Loucy (cell line): ENCODE measurements around the gene L1CAM.

Experiments
- H2AFZ ChIP-seq: fragments of 200-600 bp; sonication (generic); 2 replicates; pipeline ENCODE4 v1.6.0; 2016; ENCODE audit warnings: antibody characterized with exemption, mild to moderate bottlenecking, low read length, moderate library complexity
- H3F3A ChIP-seq: fragments of 200-600 bp; 2 replicates; pipeline ENCODE4 v1.6.0; 2016; ENCODE audit warnings: antibody characterized with exemption, low read depth, mild to moderate bottlenecking
- H3K27me3 ChIP-seq: fragments of 200-600 bp; sonication (generic); 2 replicates; pipeline ENCODE4 v1.6.1; 2014; ENCODE audit warnings: low read length, mild to moderate bottlenecking; ENCODE audit not compliant: insufficient read depth, poor library complexity, severe bottlenecking
- H3K36me3 ChIP-seq: fragments of 200-600 bp; sonication (generic); 2 replicates; pipeline ENCODE4 v1.6.1; 2016; ENCODE audit warnings: low read length; ENCODE audit not compliant: insufficient read depth
- H3K4me1 ChIP-seq: fragments of 200-600 bp; sonication (generic); 2 replicates; pipeline ENCODE4 v1.5.1; 2014; ENCODE audit warnings: low read length, mild to moderate bottlenecking; ENCODE audit not compliant: insufficient read depth, poor library complexity, severe bottlenecking
- H3K4me2 ChIP-seq: fragments of 200-600 bp; sonication (generic); 2 replicates; pipeline ENCODE4 v1.6.0; 2014; ENCODE audit warnings: antibody characterized with exemption, low read length, low read depth, mild to moderate bottlenecking; ENCODE audit not compliant: poor library complexity, severe bottlenecking
- H3K4me3 ChIP-seq: fragments of 200-600 bp; sonication (generic); 2 replicates; pipeline ENCODE4 v1.5.1; 2014; ENCODE audit warnings: low read length, mild to moderate bottlenecking, mixed read lengths; ENCODE audit not compliant: poor library complexity, severe bottlenecking
- H3K79me2 ChIP-seq: fragments of 200-600 bp; sonication (generic); 2 replicates; pipeline ENCODE4 v1.6.1; 2014; ENCODE audit warnings: low read length; ENCODE audit not compliant: insufficient read depth
- H3K9ac ChIP-seq: fragments of 200-600 bp; sonication (generic); 2 replicates; pipeline ENCODE4 v1.6.0; 2014; ENCODE audit warnings: mild to moderate bottlenecking, low read depth, low read length, moderate library complexity; ENCODE audit not compliant: poor library complexity, severe bottlenecking
- H3K9me2 ChIP-seq: fragments of 200-600 bp; sonication (generic); replicated peaks from 2 replicates; pipeline ENCODE4 v1.6.1; 2016; ENCODE audit warnings: low read depth, low read length, mixed read lengths
- H3K9me3 ChIP-seq: fragments of 200-600 bp; sonication (generic); 2 replicates; pipeline ENCODE4 v1.6.1; 2014; ENCODE audit warnings: mild to moderate bottlenecking, antibody characterized with exemption, low read length, low read depth; ENCODE audit not compliant: insufficient read depth
- H4K20me1 ChIP-seq: fragments of 200-600 bp; sonication (generic); 2 replicates; pipeline ENCODE4 v1.6.0; 2014; ENCODE audit warnings: antibody characterized with exemption, low read length, mild to moderate bottlenecking; ENCODE audit not compliant: insufficient read depth, poor library complexity, severe bottlenecking
- EZH2phosphoT487 ChIP-seq: fragments of 200-600 bp; IDR thresholded peaks from 2 replicates; pipeline ENCODE4 v1.6.1; 2018; ENCODE audit warnings: antibody characterized with exemption, mild to moderate bottlenecking, moderate library complexity, borderline replicate concordance
- TF ChIP-seq, protein P1 (sequence below): fragments of 200-600 bp; sonication (generic); conservative IDR thresholded peaks from 2 replicates; pipeline ENCODE4 v1.5.1; 2014; ENCODE audit warnings: mild to moderate bottlenecking, antibody characterized with exemption, low read length

The L1CAM gene

DNA sequence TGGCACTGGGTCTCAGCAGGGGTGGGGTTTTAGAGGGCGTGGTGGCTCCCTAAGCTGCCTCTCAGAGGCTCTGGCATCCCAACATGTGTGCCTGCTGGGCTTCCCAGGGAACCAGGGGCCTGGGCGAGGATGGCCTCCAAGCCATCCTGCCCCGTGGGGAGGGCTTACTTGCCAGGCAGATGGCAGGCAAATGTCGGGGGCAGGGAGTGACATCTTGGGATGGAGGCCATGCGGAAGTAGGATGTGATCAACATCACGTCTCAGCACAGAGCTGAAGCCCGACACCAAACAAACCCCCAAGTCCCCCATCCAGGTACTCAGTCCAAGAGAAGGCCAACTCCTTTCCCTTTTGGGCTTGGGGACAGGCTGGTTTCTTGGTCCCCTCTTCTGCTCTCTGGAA is 4.7 kb downstream of the L1CAM start:
- peaks cover 16% of the 10 kb centered on the region for H3K4me1 ChIP-seq
- H2AFZ ChIP-seq, result no peak overlapping the region
- no peaks in the 10 kb centered on the region for H3K27me3 ChIP-seq
- no peak overlapping the region for H3K4me3 ChIP-seq
- no peaks in the 10 kb centered on the region for H4K20me1 ChIP-seq
- no peaks in the 10 kb centered on the region for H3K9me2 ChIP-seq
- H3K4me2 ChIP-seq, result no peak overlapping the region
- H3F3A ChIP-seq, result no peaks in the 10 kb centered on the region
- H3K9ac ChIP-seq, result no peak overlapping the region
- H3K9me3 ChIP-seq, result no peaks in the 10 kb centered on the region
- no peaks in the 10 kb centered on the region for H3K79me2 ChIP-seq
- TF ChIP-seq EZH2phosphoT487, result no peak
- TF ChIP-seq, protein P1, sequence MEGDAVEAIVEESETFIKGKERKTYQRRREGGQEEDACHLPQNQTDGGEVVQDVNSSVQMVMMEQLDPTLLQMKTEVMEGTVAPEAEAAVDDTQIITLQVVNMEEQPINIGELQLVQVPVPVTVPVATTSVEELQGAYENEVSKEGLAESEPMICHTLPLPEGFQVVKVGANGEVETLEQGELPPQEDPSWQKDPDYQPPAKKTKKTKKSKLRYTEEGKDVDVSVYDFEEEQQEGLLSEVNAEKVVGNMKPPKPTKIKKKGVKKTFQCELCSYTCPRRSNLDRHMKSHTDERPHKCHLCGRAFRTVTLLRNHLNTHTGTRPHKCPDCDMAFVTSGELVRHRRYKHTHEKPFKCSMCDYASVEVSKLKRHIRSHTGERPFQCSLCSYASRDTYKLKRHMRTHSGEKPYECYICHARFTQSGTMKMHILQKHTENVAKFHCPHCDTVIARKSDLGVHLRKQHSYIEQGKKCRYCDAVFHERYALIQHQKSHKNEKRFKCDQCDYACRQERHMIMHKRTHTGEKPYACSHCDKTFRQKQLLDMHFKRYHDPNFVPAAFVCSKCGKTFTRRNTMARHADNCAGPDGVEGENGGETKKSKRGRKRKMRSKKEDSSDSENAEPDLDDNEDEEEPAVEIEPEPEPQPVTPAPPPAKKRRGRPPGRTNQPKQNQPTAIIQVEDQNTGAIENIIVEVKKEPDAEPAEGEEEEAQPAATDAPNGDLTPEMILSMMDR, result no peak
- H3K36me3 ChIP-seq, result no peaks in the 10 kb centered on the region

DNA sequence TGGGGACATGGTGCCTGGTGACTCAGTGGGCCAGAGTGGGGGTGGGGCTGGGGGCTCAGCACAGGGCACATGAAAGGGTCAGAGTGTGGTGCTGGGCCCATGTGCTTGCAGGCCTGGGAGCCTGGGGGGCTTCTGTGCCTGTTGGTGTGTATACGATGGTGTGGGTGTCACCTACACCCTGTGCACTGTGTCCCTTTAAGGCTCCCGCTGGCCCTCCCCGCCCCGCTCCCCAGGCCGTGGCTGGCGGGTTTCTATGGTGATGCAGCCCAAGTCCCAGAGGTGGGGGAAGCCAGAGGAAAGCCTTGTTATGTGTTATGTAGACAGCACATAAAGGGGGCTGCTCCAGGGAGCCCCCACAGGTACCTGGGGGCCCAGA is 5.5 kb downstream of the L1CAM start:
- Histone ChIP-seq H4K20me1 (no peaks in the 10 kb centered on the region), H3K9me3 (no peaks in the 10 kb centered on the region), H2AFZ (no peak overlapping the region), H3K9ac (no peak overlapping the region), H3F3A (no peaks in the 10 kb centered on the region), H3K9me2 (no peaks in the 10 kb centered on the region), H3K79me2 (no peaks in the 10 kb centered on the region), H3K27me3 (no peaks in the 10 kb centered on the region), H3K36me3 (no peaks in the 10 kb centered on the region), H3K4me1 (peaks cover 16% of the 10 kb centered on the region), H3K4me3 (no peak overlapping the region), H3K4me2 (no peak overlapping the region)
- TF ChIP-seq, protein P1, result no peak
- TF ChIP-seq EZH2phosphoT487, result no peak

DNA sequence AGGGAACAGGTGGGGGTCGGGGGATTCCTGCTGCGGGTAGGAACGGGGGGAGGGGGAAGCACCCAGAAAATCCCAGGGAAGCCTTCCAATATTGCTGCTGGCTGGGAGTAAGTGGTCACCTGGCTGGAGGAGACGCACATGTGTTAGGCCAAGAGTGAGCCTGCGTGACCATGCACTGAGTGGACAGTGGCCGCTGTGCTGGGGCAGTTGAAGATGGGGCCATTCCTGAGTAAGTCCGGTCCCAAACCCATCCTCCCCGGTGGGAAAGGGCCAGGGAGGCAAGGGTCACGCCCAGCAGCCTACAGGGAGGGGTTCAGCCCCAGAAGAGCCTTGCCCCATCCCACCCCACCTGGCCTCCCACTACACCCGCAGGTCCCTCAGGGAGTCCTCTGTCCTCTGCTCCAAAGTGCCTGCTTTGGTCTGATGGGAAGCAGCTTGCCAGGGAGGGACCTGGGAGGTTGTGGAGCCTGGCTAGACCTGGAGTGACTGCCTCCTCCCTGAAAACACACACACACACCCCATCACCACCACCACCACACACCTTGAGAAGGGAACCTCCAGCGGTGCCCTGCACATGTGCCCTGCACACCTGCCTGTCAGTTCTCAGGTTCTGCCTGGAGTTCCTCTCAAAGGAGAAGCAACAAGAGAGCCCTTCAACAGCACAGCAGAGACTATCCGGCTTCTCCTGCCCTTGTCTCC is 6.1 kb downstream of the L1CAM start:
- Histone ChIP-seq H3F3A (no peaks in the 10 kb centered on the region), H3K4me2 (no peak overlapping the region), H3K9me2 (no peaks in the 10 kb centered on the region), H3K27me3 (no peaks in the 10 kb centered on the region), H3K36me3 (no peaks in the 10 kb centered on the region), H3K9me3 (no peaks in the 10 kb centered on the region), H3K4me1 (peaks cover 16% of the 10 kb centered on the region), H3K79me2 (no peaks in the 10 kb centered on the region), H3K4me3 (no peak overlapping the region), H2AFZ (no peak overlapping the region), H4K20me1 (no peaks in the 10 kb centered on the region), H3K9ac (no peak overlapping the region)
- TF ChIP-seq EZH2phosphoT487, result no peak
- TF ChIP-seq, protein P1, result no peak
